GM12873 (cell line): ENCODE measurements around the gene E2F4.

Experiments
- CTCF ChIP-seq: IDR thresholded peaks from 2 replicates; pipeline ENCODE4 v1.5.1; 2012; ENCODE audit warnings: low read depth, mild to moderate bottlenecking, moderate library complexity, low read length, control low read depth; ENCODE audit not compliant: insufficient read depth; ENCODE audit errors: missing control alignments

E2F4 gene

DNA sequence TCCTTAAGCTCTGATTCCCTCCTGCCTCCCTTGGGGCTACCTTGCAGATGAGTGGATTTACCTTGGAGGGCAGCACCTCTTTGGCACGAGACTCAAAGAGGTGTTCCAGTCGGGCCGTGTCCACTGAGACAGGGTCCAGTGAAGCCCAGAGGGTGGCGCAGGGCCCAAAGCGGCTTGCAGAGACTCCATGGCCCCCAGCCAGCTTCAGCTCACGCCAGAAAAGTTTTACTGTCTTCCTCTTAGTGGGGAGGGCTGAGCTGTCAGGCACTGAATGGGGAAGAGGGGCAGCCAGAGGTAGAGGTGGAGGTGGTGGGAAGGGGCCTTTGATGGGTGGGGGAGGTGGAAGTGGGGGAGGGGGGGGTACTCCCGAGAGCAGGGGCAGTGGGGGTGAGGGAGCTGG, 41.6 kb downstream of the E2F4 start:
- no peak for TF ChIP-seq CTCF

DNA sequence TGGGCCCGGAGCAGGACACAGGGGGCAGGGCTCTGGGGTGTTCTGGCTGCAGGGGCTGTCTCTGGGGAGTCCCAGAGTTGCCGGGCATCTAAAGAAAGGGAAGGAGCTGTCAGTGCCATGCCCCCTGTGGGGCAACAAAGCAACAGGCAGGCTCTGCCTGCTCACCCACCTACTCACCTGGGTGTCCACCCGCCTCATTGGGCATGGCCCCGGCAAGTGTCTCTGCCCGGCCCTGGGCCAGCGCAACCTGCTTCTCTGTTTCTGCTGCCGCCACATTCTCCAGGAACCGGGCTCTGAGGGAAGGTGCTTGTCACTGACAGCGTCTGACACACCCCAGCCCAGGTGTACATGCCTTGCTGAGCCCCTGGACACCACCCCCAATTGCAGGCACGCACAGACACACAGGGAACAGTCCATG, 42.2 kb downstream of the E2F4 start:
- TF ChIP-seq CTCF: no peak

- no peak for TF ChIP-seq CTCF
Observed at GRCh38 chr16:67235816-67236562, 44.0 kb downstream of the E2F4 start.

DNA sequence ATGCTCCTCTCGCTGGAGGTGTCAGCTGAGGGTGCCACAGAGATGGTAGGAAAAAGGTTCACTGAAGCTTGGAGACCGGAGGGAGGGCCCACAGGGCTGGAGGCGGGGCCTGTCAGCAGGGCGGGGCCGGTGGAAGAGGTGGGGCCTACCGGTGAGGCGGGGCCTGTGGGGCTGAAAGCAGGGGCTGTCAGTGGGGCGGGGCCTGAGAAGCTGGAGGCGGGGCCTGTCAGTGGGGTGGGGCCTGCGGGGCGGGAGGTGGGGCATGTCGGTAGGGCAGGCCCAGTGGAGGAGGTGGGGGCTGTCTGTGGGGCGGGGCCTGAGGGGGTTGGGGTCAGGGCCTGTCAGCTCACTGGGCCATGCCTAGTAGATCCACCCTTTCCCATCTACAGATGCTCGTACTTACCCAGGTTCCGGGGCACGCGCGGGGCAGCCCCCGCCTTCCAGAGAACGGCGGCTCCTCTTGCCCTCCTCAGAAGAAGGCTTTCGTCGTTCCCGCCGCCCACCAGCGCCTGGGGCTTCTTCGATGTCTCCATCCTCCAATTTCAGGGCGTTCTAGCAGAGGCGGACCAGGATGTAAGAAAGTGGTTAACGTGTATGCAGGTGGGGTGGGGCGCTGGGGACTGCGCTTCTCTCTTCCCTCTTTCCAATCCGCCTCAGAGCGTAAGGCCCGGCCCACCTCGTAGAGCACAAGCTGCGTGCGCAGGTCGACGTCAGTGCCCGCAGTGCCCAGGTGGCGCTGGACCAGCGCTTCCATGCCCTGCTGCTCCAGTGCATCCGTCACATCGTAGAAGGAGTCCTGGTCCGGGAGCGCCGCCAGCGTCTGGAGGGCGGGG, 44.8 kb downstream of the E2F4 start:
- TF ChIP-seq CTCF: no peak

DNA sequence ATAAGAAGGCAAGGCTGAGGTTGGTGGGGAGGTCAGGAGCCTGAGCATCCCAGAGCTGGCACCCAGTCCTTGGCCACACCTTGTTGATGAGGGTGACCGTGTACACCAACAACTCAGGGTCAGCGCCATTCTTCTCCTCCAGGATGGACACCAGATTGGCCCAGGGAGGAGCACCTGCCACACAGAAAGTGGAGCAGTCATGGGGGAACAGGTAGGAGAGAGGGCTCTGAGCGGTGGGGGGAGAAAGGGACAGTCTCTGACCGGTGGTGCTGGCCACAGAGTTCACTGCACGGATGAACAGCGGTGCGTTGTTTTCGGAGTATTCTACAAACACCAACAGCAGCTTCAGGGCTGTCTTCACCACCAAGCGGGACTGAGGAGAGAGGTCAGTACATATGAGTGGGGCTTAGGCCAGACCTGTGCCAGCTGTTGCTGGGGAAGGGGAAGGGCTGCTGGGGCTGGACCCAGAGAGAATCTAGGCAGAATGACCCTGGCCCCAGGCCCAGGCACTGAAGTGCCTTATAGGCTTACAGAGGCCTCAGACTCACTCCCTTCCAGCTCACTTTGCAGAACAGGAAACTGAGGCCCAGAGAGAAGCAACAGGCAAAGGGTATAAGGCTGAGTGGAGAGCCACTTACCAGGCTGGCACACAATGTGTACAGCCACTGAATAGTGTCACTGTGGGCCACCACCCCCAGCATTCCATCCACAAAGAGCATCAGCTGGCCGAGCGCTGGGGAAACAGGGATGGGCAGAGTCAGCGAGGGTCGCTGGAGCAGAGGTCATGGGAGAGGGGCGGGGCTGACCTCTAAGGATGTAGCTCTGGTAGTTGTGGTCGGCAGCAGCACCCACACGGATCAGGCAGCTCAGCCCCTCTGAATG, 45.7 kb downstream of the E2F4 start:
- TF ChIP-seq CTCF: no peak

DNA sequence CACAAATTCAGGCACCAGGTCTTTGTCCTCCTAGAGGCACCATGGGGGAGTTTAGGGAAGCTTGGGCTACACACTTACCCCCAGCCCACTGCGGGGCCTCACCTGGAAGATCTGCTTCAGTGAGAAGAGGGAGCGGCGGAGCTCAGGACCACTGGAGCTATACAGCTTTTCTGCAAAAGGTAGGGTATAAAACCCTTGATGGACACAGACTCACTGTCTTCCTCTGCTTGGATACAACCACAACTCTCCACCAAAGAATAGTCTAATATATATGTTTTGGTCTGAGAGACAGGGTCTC, 46.3 kb downstream of the E2F4 start:
- TF ChIP-seq CTCF: no peak
